GM12875 (cell line): ENCODE results near the gene SRSF7.

Experiments
- H3K4me3 ChIP-seq: one replicate; pipeline ENCODE4 v1.5.1; 2011; ENCODE audit warnings: low read depth, low read length, control low read depth
- CTCF ChIP-seq: IDR thresholded peaks from 2 replicates; pipeline ENCODE4 v1.5.1; 2011; ENCODE audit warnings: low read depth, mild to moderate bottlenecking, control low read depth, inconsistent platforms, low read length, moderate library complexity, borderline replicate concordance; ENCODE audit not compliant: insufficient read depth

SRSF7 gene

GRCh38 chr2:38754506-38754905 is 3.3 kb upstream of the SRSF7 start:
- no peak for TF ChIP-seq CTCF
- no peak overlapping the region for H3K4me3 ChIP-seq

- TF ChIP-seq CTCF, result no peak
- no peak overlapping the region for H3K4me3 ChIP-seq
Measured at GRCh38 chr2:38754049-38754448, 2.9 kb upstream of the SRSF7 start.

- H3K4me3 ChIP-seq, result peak overlapping the region; percentile 43
- no peak for TF ChIP-seq CTCF
Measured at GRCh38 chr2:38751596-38752410, 642 bp upstream of the SRSF7 start.

- no peak for TF ChIP-seq CTCF
- H3K4me3 ChIP-seq, result peak overlapping the region; percentile 76
Measured at GRCh38 chr2:38750011-38750890, 910 bp downstream of the SRSF7 start.

GRCh38 chr2:38748943-38749804 is 2.0 kb downstream of the SRSF7 start:
- TF ChIP-seq CTCF, result no peak
- peak overlapping the region; percentile 76 for H3K4me3 ChIP-seq

- TF ChIP-seq CTCF, result no peak
- no peak overlapping the region for H3K4me3 ChIP-seq
Measured at GRCh38 chr2:38748391-38748790, 2.8 kb downstream of the SRSF7 start.
